Loucy (cell line): Measurements from ENCODE around the gene FGF3.

Experiments used
- H2AFZ ChIP-seq: fragments of 200-600 bp; sonication (generic); 2 replicates; pipeline ENCODE4 v1.6.0; 2016; ENCODE audit warnings: antibody characterized with exemption, mild to moderate bottlenecking, low read length, moderate library complexity
- H3F3A ChIP-seq: fragments of 200-600 bp; 2 replicates; pipeline ENCODE4 v1.6.0; 2016; ENCODE audit warnings: antibody characterized with exemption, low read depth, mild to moderate bottlenecking
- H3K27me3 ChIP-seq: fragments of 200-600 bp; sonication (generic); 2 replicates; pipeline ENCODE4 v1.6.1; 2014; ENCODE audit warnings: low read length, mild to moderate bottlenecking; ENCODE audit not compliant: insufficient read depth, poor library complexity, severe bottlenecking
- H3K36me3 ChIP-seq: fragments of 200-600 bp; sonication (generic); 2 replicates; pipeline ENCODE4 v1.6.1; 2016; ENCODE audit warnings: low read length; ENCODE audit not compliant: insufficient read depth
- H3K4me1 ChIP-seq: fragments of 200-600 bp; sonication (generic); 2 replicates; pipeline ENCODE4 v1.5.1; 2014; ENCODE audit warnings: low read length, mild to moderate bottlenecking; ENCODE audit not compliant: insufficient read depth, poor library complexity, severe bottlenecking
- H3K4me2 ChIP-seq: fragments of 200-600 bp; sonication (generic); 2 replicates; pipeline ENCODE4 v1.6.0; 2014; ENCODE audit warnings: antibody characterized with exemption, low read length, low read depth, mild to moderate bottlenecking; ENCODE audit not compliant: poor library complexity, severe bottlenecking
- H3K4me3 ChIP-seq: fragments of 200-600 bp; sonication (generic); 2 replicates; pipeline ENCODE4 v1.5.1; 2014; ENCODE audit warnings: low read length, mild to moderate bottlenecking, mixed read lengths; ENCODE audit not compliant: poor library complexity, severe bottlenecking
- H3K79me2 ChIP-seq: fragments of 200-600 bp; sonication (generic); 2 replicates; pipeline ENCODE4 v1.6.1; 2014; ENCODE audit warnings: low read length; ENCODE audit not compliant: insufficient read depth
- H3K9ac ChIP-seq: fragments of 200-600 bp; sonication (generic); 2 replicates; pipeline ENCODE4 v1.6.0; 2014; ENCODE audit warnings: mild to moderate bottlenecking, low read depth, low read length, moderate library complexity; ENCODE audit not compliant: poor library complexity, severe bottlenecking
- H3K9me2 ChIP-seq: fragments of 200-600 bp; sonication (generic); replicated peaks from 2 replicates; pipeline ENCODE4 v1.6.1; 2016; ENCODE audit warnings: low read depth, low read length, mixed read lengths
- H3K9me3 ChIP-seq: fragments of 200-600 bp; sonication (generic); 2 replicates; pipeline ENCODE4 v1.6.1; 2014; ENCODE audit warnings: mild to moderate bottlenecking, antibody characterized with exemption, low read length, low read depth; ENCODE audit not compliant: insufficient read depth
- H4K20me1 ChIP-seq: fragments of 200-600 bp; sonication (generic); 2 replicates; pipeline ENCODE4 v1.6.0; 2014; ENCODE audit warnings: antibody characterized with exemption, low read length, mild to moderate bottlenecking; ENCODE audit not compliant: insufficient read depth, poor library complexity, severe bottlenecking
- EZH2phosphoT487 ChIP-seq: fragments of 200-600 bp; IDR thresholded peaks from 2 replicates; pipeline ENCODE4 v1.6.1; 2018; ENCODE audit warnings: antibody characterized with exemption, mild to moderate bottlenecking, moderate library complexity, borderline replicate concordance
- TF ChIP-seq, protein P1 (sequence below): fragments of 200-600 bp; sonication (generic); conservative IDR thresholded peaks from 2 replicates; pipeline ENCODE4 v1.5.1; 2014; ENCODE audit warnings: mild to moderate bottlenecking, antibody characterized with exemption, low read length

Gene FGF3

DNA sequence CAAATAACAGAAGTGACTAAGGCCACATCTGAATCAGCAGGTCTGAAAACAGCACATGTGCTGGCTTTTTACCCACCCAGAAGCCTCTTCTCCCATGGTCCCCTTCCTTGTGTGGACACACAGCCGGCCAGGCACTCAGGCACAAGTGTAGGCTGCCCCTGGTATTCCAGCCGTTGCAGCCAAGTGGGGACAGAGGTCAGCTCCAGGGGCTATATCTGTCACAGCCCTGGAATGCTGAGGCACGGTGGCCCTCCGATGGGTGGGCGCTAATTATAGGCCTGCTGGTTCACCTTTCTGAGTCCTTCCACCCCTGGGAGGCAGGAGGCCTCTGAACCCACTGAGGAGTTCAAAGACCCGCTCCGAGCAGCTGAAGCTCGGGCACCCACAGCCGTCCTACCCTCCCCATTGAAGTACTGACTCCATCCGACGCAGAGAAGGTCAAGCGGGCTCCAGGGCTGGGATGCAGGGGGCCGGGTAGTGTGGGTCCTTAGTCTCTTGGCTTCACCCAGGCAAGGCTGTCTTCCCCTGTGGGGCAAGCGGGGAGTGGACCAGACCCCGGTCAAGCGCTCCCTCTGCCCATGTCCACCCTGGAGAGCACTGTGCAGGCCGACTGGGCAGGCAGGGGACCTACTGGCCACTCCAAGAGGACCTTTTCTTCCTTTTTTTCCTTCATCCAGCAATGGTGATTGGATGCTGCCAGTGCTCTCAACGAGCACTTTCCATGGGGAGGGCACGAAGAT is 14.3 kb downstream of the FGF3 start:
- Histone ChIP-seq H3K79me2 (no peaks in the 10 kb centered on the region), H3K36me3 (no peaks in the 10 kb centered on the region), H3K27me3 (no peaks in the 10 kb centered on the region), H3F3A (no peaks in the 10 kb centered on the region), H3K9ac (no peak overlapping the region), H3K4me2 (no peak overlapping the region), H3K9me2 (no peaks in the 10 kb centered on the region), H3K4me1 (no peaks in the 10 kb centered on the region), H3K4me3 (no peak overlapping the region), H4K20me1 (no peaks in the 10 kb centered on the region), H3K9me3 (no peaks in the 10 kb centered on the region), H2AFZ (no peak overlapping the region)
- TF ChIP-seq EZH2phosphoT487, result no peak
- TF ChIP-seq, protein P1, sequence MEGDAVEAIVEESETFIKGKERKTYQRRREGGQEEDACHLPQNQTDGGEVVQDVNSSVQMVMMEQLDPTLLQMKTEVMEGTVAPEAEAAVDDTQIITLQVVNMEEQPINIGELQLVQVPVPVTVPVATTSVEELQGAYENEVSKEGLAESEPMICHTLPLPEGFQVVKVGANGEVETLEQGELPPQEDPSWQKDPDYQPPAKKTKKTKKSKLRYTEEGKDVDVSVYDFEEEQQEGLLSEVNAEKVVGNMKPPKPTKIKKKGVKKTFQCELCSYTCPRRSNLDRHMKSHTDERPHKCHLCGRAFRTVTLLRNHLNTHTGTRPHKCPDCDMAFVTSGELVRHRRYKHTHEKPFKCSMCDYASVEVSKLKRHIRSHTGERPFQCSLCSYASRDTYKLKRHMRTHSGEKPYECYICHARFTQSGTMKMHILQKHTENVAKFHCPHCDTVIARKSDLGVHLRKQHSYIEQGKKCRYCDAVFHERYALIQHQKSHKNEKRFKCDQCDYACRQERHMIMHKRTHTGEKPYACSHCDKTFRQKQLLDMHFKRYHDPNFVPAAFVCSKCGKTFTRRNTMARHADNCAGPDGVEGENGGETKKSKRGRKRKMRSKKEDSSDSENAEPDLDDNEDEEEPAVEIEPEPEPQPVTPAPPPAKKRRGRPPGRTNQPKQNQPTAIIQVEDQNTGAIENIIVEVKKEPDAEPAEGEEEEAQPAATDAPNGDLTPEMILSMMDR, result no peak

DNA sequence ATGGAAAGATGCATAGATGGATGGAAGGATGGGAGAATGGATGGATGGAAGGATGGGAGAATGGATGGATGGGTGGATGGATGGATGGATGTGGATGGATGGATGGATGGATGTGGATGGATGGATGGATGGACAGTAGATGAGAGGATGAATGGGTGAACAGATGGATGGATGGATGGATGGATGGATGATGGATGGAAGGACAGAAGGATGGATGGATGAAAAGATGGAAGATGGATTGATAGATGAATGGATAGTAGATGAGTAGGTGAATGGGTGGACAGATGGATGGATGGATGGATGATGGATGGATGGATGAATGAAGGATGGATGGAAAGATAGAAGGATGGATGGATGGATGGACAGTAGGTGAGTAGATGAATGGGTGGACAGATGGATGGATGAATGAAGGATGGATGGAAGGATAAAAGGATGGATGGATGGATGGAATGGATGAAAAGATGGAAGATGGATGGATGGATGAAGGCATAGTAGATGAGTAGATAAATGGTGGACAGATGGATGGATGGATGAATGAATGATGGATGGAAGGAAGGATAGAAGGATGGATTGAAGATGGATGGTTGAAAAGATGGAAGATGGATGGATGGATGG is 15.5 kb downstream of the FGF3 start:
- Histone ChIP-seq H3K79me2 (no peaks in the 10 kb centered on the region), H3K9me2 (no peaks in the 10 kb centered on the region), H3K9me3 (no peaks in the 10 kb centered on the region), H3K4me2 (no peak overlapping the region), H3K36me3 (no peaks in the 10 kb centered on the region), H3F3A (no peaks in the 10 kb centered on the region), H3K4me3 (no peak overlapping the region), H4K20me1 (no peaks in the 10 kb centered on the region), H3K27me3 (no peaks in the 10 kb centered on the region), H3K4me1 (no peaks in the 10 kb centered on the region), H2AFZ (no peak overlapping the region), H3K9ac (no peak overlapping the region)
- TF ChIP-seq, protein P1, result no peak
- no peak for TF ChIP-seq EZH2phosphoT487

DNA sequence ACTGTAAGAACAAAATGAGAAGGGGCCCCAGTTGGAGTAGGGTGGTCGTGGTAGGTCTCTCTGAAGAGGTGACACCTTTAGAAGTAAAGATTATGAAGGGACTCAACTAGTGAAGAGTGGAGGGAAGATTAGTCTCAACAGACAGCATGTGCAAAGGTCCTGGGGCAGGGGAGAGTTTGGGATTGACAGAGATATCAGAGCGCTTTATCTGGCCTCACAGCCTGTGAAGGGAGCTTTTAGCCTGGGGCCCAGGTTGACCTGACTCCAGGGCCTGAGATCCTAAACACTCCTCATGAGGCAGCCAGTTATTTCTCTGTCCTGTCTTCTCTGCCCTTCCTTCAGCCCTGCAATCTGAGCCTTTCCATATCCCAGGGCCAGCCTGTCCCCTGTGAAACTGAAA is 16.2 kb downstream of the FGF3 start:
- H3K4me2 ChIP-seq, result no peak overlapping the region
- H3K9me3 ChIP-seq, result no peaks in the 10 kb centered on the region
- H2AFZ ChIP-seq, result no peak overlapping the region
- no peaks in the 10 kb centered on the region for H3K9me2 ChIP-seq
- H3K27me3 ChIP-seq, result no peaks in the 10 kb centered on the region
- no peak overlapping the region for H3K9ac ChIP-seq
- no peaks in the 10 kb centered on the region for H3K36me3 ChIP-seq
- no peaks in the 10 kb centered on the region for H4K20me1 ChIP-seq
- no peaks in the 10 kb centered on the region for H3K4me1 ChIP-seq
- TF ChIP-seq, protein P1, result no peak
- TF ChIP-seq EZH2phosphoT487, result no peak
- no peaks in the 10 kb centered on the region for H3K79me2 ChIP-seq
- H3F3A ChIP-seq, result no peaks in the 10 kb centered on the region
- H3K4me3 ChIP-seq, result no peak overlapping the region
